GM06990 (cell line): ENCODE data around the gene PDE5A.

Experiments used
- DNase-seq: peaks from one replicate; pipeline ENCODE4 v3.0.0-alpha.2; 2011; ENCODE audit not compliant: insufficient read length; ENCODE audit errors: extremely low read depth
- H3K27me3 ChIP-seq: replicated peaks from 2 replicates; pipeline ENCODE4 v1.6.0; 2011; ENCODE audit warnings: low read length; ENCODE audit not compliant: control insufficient read depth, insufficient read depth
- H3K36me3 ChIP-seq: 2 replicates; pipeline ENCODE4 v1.5.1; 2011; ENCODE audit warnings: low read length; ENCODE audit not compliant: control insufficient read depth, insufficient read depth
- H3K4me3 ChIP-seq: replicated peaks from 2 replicates; pipeline ENCODE4 v1.5.1; 2011; ENCODE audit warnings: low read depth, mild to moderate bottlenecking, control low read depth, low read length
- CTCF ChIP-seq: IDR thresholded peaks from 2 replicates; pipeline ENCODE4 v1.5.1; 2011; ENCODE audit warnings: low read length, control low read depth, mild to moderate bottlenecking, inconsistent platforms; ENCODE audit not compliant: insufficient read depth, poor library complexity, severe bottlenecking

PDE5A gene

GRCh38 chr4:119532319-119532718, 96.3 kb downstream of the PDE5A start:
- Histone ChIP-seq H3K27me3 (no peaks in the 10 kb centered on the region), H3K36me3 (no peaks in the 10 kb centered on the region), H3K4me3 (no peak overlapping the region)
- no peak for TF ChIP-seq CTCF
- no peak for DNase-seq

GRCh38 chr4:119529788-119530187, 98.8 kb downstream of the PDE5A start:
- no peaks in the 10 kb centered on the region for H3K36me3 ChIP-seq
- TF ChIP-seq CTCF, result no peak
- DNase-seq, result no peak
- H3K27me3 ChIP-seq, result no peaks in the 10 kb centered on the region
- H3K4me3 ChIP-seq, result no peak overlapping the region

- H3K36me3 ChIP-seq, result no peaks in the 10 kb centered on the region
- no peaks in the 10 kb centered on the region for H3K27me3 ChIP-seq
- H3K4me3 ChIP-seq, result no peak overlapping the region
- TF ChIP-seq CTCF, result no peak
- no peak for DNase-seq
Observed at GRCh38 chr4:119526786-119527550, 101.6 kb downstream of the PDE5A start.

- TF ChIP-seq CTCF, result no peak
- H3K27me3 ChIP-seq, result no peaks in the 10 kb centered on the region
- no peak overlapping the region for H3K4me3 ChIP-seq
- no peak for DNase-seq
- no peaks in the 10 kb centered on the region for H3K36me3 ChIP-seq
Observed at GRCh38 chr4:119525771-119526712, 102.6 kb downstream of the PDE5A start.

- no peaks in the 10 kb centered on the region for H3K27me3 ChIP-seq
- TF ChIP-seq CTCF, result no peak
- no peak overlapping the region for H3K4me3 ChIP-seq
- DNase-seq, result no peak
- H3K36me3 ChIP-seq, result no peaks in the 10 kb centered on the region
Observed at GRCh38 chr4:119525005-119525749, 103.4 kb downstream of the PDE5A start.
